ENCODE measurements around the gene PICK1. TPM values are rescaled to one million over a fixed set of nuclear protein-coding genes. Genes with fewer than 3 reads are reported as not detected.

PICK1 gene
- total and polyA plus RNA-seq, 2 of the 8 experiments (the other 6 are each of a cell fraction or from before 2014, with no cell fraction given), result 20.4 to 22.9 TPM

- H3K9me3 ChIP-seq (ENCODE audit: insufficient read depth in 2 of 2, low read depth in 1 of 2, low read length in 1 of 2), result no peaks in the 10 kb centered on the region
- no peak overlapping the region for H3K23ac ChIP-seq (ENCODE audit: insufficient read length)
- FAIRE-seq (no peak), DNase-seq (ENCODE audit: low read depth in 1 of 2, low spot score in 2 of 2) (no peak)
- no peak overlapping the region for H2BK15ac ChIP-seq (ENCODE audit: low read length)
- no peak overlapping the region for H4K91ac ChIP-seq (replicated peaks; ENCODE audit: insufficient read length, low read length)
- CTCF ChIA-PET (ENCODE audit: partially characterized antibody), result interaction anchor here (0.7 to 1.9 kb wide), 6 partner anchors 9 to 87 kb away, joined by 3 to 7 read pairs (median 4); no protein-coding TSS in a partner anchor
- no peaks in the 10 kb centered on the region for H3K79me2 ChIP-seq (ENCODE audit: control insufficient read depth in 1 of 2, insufficient read depth in 2 of 2, low read length in 2 of 2)
- H3K4me1 ChIP-seq (replicated peaks in 1 of 4; ENCODE audit: control insufficient read depth in 3 of 4, insufficient read depth in 4 of 4, low read length in 3 of 4), result peaks cover 0 to 15% (median 2%) of the 10 kb centered on the region in 4 experiments; a peak in 3 of 7 replicates
- no peaks in the 10 kb centered on the region for H3K36me3 ChIP-seq (ENCODE audit: control insufficient read depth in 2 of 4, insufficient read depth in 4 of 4, low read length in 3 of 4)
- no peak overlapping the region for H3K9ac ChIP-seq (replicated peaks in 1 of 4; ENCODE audit: extremely low read depth in 1 of 4, low read depth in 3 of 4, low read length in 3 of 4)
- no peak overlapping the region for H2AFZ ChIP-seq (ENCODE audit: low read length)
- H3K4me3 ChIP-seq (ENCODE audit: extremely low read depth in 1 of 4, insufficient read depth in 2 of 4, low read depth in 3 of 4, low read length in 4 of 4), result no peak overlapping the region
- no peaks in the 10 kb centered on the region; a peak in 1 of 7 replicates for H3K27me3 ChIP-seq (replicated peaks in 1 of 4; ENCODE audit: control insufficient read depth in 3 of 4, extremely low read depth in 1 of 4, insufficient read depth in 3 of 4, low read length in 3 of 4)
- H2BK5ac ChIP-seq (ENCODE audit: low read depth, low read length), result no peak overlapping the region
- H4K20me1 ChIP-seq (replicated peaks in 1 of 2; ENCODE audit: control insufficient read depth in 1 of 2, insufficient read depth in 2 of 2, low read length in 2 of 2), result peaks cover 0 to 3% of the 10 kb centered on the region in 2 experiments
- H3K23me2 ChIP-seq (ENCODE audit: low read depth, low read length), result peaks cover 3% of the 10 kb centered on the region; the same call in 1 of the 2 replicates
- H3K27ac ChIP-seq (ENCODE audit: low read depth, low read length), result no peak overlapping the region
- no peak overlapping the region for H2BK20ac ChIP-seq (ENCODE audit: low read length)
- H3K4ac ChIP-seq (replicated peaks; ENCODE audit: insufficient read length, low read depth, low read length), result no peak overlapping the region
- no peak overlapping the region for H3K18ac ChIP-seq (ENCODE audit: extremely low read depth, low read length)
- H2BK120ac ChIP-seq (replicated peaks; ENCODE audit: low read depth, low read length), result no peak overlapping the region
- no peak overlapping the region for H3K56ac ChIP-seq (replicated peaks; ENCODE audit: insufficient read length, low read depth, low read length)
- H3K79me1 ChIP-seq (ENCODE audit: low read depth, low read length), result no peaks in the 10 kb centered on the region
- no peak overlapping the region for H3K14ac ChIP-seq (ENCODE audit: insufficient read length)
- H4K5ac ChIP-seq (ENCODE audit: insufficient read length, low read depth, low read length), result no peak overlapping the region
- H3K4me2 ChIP-seq (ENCODE audit: insufficient read depth in 1 of 2, low read depth in 2 of 2, low read length in 2 of 2), result no peak overlapping the region
- H2BK12ac ChIP-seq (ENCODE audit: low read depth, low read length), result peak overlapping the region; percentile 60; the same call in 1 of the 2 replicates
- WGBS, 2 experiments (ENCODE audit: extremely low coverage in 1 of 2, insufficient coverage in 1 of 2, insufficient read length in 1 of 2, insufficient replicate concordance in 2 of 2, low coverage in 1 of 2, low lambda C conversion rate in 2 of 2, missing lambda C conversion rate in 1 of 2), result 92% methylated on average over 6 of the region's 6 CpGs; no CpG with 5 or more reads in 1 of the 2 experiments
- peak overlapping the region; percentile 86; the same call in 1 of the 2 replicates for H4K8ac ChIP-seq (ENCODE audit: extremely low read depth, insufficient read depth, low read length)
- 0 out of 2 replicates have a peak overlapping the region, but pooled peaks have one; percentile 65 for H2AK5ac ChIP-seq (ENCODE audit: low read depth, low read length)
- POLR2A ChIA-PET (ENCODE audit: partially characterized antibody), result interaction anchor here (1.0 to 1.4 kb wide), 2 partner anchors 13 to 17 kb away, joined by 3 read pairs; no protein-coding TSS in a partner anchor
- TF ChIP-seq SUZ12 (IDR thresholded peaks at IDR 0.05; ENCODE audit: low read length) (no peak), PHF8 (conservative IDR thresholded peaks at IDR 0.05; ENCODE audit: low read depth, low read length) (no peak), POLR2AphosphoS5 (IDR thresholded peaks at IDR 0.05; ENCODE audit: low read depth, low read length) (no peak), RNF2 (IDR thresholded peaks at IDR 0.05; ENCODE audit: borderline replicate concordance, low read depth, low read length, missing control alignments, poor library complexity, severe bottlenecking) (no peak), GABPA (IDR thresholded peaks at IDR 0.05; ENCODE audit: borderline replicate concordance, insufficient read depth, low read length) (no peak), YY1 (IDR thresholded peaks at IDR 0.05; ENCODE audit: low read depth, low read length) (no peak), ASH2L (IDR thresholded peaks at IDR 0.05; ENCODE audit: low read length) (no peak), SIN3A (conservative IDR thresholded peaks at IDR 0.05 in 1 of 2, IDR thresholded peaks at IDR 0.05 in 1 of 2; ENCODE audit: low read depth in 1 of 2, low read length in 2 of 2) (no peak), TAF7 (optimal IDR thresholded peaks at IDR 0.05; ENCODE audit: borderline replicate concordance, low read depth, low read length) (no peak), POLR2A (IDR thresholded peaks at IDR 0.05; ENCODE audit: control extremely low read depth in 1 of 2, low read depth in 2 of 2, low read length in 2 of 2) (no peak), CHD1 (IDR thresholded peaks at IDR 0.05; ENCODE audit: low read depth, low read length) (no peak), HDAC2 (IDR thresholded peaks at IDR 0.05; ENCODE audit: borderline replicate concordance in 1 of 2, low read depth in 2 of 2, low read length in 2 of 2) (no peak), JUND (IDR thresholded peaks at IDR 0.05; ENCODE audit: low read length) (no peak)
Observed at GRCh38 chr22:38021206-38021605, 36.0 kb upstream of the PICK1 start.
